Measurements from ENCODE around the gene SESTD1.
A peak's percentile ranks its signal among the peaks of the same experiment; 100 is the strongest.

SESTD1 gene

GRCh38 chr2:179264368-179265081 is at the start of gene SESTD1:
Gene SESTD1 (minus strand): TSS chr2:179264832. CDS start chr2:179191841, 72,991 bp downstream.
- DNase-seq (ENCODE audit: low read depth) = peak; percentile 30

DNA sequence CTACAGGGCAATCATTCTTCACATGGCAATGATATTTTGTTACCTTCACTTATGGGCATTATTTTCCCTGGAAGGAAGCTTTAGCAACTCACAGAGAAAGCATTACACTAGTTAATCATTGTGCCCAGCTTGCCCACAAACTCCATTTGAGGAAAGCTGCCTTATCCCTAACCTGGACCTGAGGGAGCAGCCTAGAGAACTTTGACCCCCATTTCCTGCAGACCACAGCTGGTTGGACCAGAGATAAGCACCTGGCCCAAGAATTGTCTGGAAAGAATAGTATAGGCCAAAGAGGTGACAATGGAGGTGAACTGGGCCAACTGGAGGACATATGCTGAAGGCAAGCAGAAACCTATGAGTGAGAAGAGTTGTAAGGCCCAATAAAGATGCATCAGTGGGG is 48.4 kb upstream of the SESTD1 start:
- no peak for DNase-seq (ENCODE audit: low read depth)

- no peak for DNase-seq (ENCODE audit: low read depth)
Observed at GRCh38 chr2:179311101-179311500, 46.5 kb upstream of the SESTD1 start.

DNA sequence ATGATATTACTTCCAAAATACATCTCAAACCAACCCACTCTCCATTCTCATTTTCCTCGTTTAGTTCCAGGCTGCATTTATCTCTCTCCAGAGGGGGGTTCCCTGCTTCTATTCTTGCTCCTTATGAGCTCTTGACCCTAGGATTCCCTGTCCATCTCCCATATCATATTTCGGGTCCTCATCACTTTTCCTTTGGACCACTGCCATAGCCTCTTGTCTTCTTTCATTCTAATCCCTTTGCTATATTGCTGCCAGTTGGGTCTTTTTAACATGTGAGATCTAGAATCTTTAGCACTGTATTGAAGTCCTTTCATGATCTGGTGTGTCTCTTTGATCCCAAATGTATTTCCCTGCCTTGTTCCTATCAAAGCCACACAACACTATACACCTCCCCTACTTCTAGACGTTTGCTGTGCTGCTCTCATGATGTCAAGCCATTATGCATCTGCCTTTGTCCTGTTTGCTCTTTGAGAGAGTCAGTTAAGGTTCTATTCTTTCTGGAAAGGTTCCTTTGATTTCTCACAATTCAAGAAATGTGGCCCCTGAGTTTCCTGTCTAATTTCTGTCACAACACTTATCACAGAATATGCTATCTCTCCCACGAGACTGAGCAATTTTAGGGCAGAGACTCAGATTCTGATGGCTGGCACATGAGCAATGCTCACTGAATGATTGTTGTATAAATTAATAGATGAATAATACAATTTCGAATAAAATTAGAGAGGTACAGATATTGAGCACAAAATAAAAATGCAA is 43.2 kb upstream of the SESTD1 start:
- DNase-seq (ENCODE audit: low read depth) = no peak

DNA sequence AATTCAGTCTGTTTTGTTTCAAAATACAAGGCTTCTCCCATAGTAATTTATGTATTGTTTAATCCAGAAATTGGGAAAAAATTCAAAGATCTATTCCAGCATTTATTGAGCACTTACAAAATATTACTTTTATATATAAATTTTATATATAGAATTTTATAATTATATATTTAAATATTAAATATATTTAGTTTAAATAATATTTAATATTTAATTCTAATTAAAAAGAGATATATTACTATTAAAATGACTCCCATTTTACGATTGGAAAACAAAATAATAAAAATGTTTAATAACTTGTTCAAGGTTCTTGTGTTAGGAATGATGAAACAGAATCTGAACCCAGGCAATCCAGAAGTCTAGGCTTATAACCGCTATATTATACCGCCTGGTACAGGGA is 40.5 kb upstream of the SESTD1 start:
- DNase-seq (ENCODE audit: low read depth) = no peak

DNA sequence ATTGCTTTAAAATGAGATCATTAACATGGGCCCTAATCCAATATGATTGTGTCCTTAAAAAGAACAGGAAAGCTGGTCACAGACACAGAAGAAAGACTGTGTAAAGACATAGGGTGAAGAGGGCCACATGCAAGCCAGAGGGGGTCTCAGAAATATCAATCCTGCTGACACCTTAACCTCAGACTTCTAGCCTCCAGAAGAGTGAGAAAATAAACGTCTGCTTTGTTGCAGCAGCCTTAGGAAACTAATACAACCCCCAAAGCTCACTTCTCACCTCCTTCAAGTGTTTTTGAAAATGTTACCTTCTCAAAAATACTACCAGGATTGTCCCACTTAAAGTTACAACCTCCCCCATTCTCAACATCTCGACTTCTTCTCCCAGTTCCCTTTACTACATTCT is 39.8 kb upstream of the SESTD1 start:
- no peak for DNase-seq (ENCODE audit: low read depth)

DNA sequence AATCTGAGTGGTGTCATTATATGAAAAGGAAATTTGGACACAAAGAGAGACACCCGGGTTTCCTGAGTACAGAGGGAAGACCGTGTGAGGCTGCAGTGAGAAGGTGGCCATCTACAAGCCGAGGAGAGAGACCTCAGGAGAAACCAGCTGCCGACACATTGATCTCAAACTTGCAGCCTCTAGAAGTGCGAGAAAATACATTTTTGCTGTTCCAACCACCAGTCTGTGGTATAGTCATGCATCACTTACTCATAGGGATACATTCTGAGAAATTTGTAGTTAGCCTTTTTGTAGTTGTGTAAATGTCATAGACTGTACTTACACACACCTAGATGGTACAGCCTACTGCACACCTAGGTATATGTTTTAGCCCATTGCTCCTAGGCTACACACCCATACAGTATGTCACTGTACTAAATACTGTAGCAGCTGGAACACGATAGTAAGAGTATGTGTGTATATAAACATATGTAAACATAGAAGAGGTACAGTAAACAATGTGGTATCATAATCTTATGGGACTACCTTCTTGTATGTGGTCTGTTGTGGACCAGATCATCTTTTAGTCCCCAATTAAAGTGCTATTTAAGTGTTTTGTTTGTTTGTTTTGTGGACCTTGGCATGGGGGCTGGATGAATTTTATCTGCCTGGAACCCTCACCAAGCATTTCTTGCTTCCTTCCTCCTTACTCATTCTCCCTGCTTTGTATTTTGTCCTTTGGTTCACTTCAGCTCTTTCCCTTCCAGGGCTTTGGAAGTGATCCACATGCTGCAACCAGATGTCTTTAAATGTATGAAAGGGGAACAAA is 38.3 kb upstream of the SESTD1 start:
- DNase-seq (ENCODE audit: low read depth) = no peak

- no peak for DNase-seq (ENCODE audit: low read depth)
Observed at GRCh38 chr2:179302149-179302548, 37.5 kb upstream of the SESTD1 start.

GRCh38 chr2:179298666-179299065 is 34.0 kb upstream of the SESTD1 start:
- no peak for DNase-seq (ENCODE audit: low read depth)

GRCh38 chr2:179297927-179298326 is 33.3 kb upstream of the SESTD1 start:
- no peak for DNase-seq (ENCODE audit: low read depth)

DNA sequence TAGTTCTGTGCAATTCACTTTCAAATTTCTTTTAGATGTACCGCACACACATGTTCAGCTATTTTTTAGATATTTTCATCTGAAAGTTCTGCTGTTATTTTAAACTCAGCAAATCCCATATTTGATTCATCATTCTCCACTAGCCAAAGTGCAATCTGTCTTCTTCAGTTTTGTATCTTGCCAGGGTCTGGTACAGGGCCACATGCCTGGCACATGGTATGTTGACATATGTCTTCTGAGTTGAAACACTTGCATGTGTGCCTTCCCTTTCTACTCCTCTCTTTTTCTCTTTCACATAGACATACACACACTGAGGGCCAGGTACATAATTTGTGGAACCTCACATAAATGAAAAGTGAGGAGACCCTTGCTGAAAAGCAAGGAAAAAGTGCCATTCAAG is 25.7 kb upstream of the SESTD1 start:
- DNase-seq (ENCODE audit: low read depth) = no peak

DNA sequence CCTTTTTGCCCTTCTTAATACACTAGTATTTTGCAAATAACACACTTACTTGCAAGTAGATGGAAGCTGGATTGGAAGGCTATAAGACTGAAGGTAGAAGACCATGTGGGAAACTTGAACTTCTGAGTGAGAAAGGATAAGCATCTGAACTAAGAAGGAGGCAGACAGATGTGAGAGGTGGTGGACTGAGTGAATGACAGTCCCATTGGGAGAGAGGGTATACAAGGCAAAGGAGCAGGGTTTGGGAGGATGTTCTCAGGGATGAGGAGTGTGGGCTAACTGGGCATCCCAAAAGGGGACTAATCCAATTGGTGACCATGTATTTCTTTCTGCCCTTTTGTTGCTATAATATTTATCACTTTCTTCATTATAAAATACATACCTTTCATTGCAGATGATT is 20.4 kb upstream of the SESTD1 start:
- DNase-seq (ENCODE audit: low read depth) = no peak

- no peak for DNase-seq (ENCODE audit: low read depth)
Observed at GRCh38 chr2:179277429-179278196, 13.0 kb upstream of the SESTD1 start.

GRCh38 chr2:179275253-179276012 is 10.8 kb upstream of the SESTD1 start:
- no peak for DNase-seq (ENCODE audit: low read depth)

DNA sequence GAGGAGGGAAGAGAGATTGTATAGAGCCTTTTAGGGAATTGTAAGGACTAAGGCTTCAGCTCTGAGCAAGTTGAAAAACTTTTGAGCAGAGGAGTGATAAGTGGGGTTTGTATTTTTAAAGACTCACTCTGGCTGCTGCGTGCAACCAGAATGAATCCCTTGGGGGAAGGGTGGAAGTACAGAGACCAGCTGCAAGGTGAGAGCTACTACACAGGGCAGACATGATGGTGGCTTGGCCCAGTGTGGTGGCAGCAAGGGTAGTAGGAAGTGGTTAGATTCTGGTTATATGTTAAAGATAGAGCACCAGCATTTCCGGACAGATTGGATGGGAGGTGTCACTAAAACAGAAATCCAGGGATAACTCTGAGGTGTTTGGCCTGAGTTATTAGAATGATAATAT is 10.1 kb upstream of the SESTD1 start:
- no peak for DNase-seq (ENCODE audit: low read depth)

DNA sequence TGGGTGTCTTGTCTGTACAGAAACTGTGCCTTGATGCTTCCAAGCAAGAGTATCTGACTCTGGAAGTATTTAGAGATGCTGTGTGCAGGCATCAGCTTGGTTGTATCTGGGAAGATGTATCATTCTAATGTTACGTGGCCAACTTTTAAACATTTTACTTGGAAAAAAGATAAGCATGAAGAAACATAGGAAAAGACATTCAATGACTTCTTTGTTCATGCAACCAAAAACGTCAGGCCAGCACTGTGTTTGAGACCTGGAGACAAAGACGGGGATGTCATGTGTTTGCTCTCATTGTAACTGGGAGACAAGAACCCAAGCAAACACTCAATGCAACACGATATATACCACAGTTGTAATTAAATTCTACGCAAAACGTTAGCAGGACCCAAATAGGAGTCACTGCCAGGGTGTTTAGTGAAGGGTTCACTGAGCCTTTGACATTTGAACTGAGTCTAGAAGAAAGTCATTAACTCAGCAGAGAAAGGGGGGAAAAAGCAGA is 8.9 kb upstream of the SESTD1 start:
- no peak for DNase-seq (ENCODE audit: low read depth)

DNA sequence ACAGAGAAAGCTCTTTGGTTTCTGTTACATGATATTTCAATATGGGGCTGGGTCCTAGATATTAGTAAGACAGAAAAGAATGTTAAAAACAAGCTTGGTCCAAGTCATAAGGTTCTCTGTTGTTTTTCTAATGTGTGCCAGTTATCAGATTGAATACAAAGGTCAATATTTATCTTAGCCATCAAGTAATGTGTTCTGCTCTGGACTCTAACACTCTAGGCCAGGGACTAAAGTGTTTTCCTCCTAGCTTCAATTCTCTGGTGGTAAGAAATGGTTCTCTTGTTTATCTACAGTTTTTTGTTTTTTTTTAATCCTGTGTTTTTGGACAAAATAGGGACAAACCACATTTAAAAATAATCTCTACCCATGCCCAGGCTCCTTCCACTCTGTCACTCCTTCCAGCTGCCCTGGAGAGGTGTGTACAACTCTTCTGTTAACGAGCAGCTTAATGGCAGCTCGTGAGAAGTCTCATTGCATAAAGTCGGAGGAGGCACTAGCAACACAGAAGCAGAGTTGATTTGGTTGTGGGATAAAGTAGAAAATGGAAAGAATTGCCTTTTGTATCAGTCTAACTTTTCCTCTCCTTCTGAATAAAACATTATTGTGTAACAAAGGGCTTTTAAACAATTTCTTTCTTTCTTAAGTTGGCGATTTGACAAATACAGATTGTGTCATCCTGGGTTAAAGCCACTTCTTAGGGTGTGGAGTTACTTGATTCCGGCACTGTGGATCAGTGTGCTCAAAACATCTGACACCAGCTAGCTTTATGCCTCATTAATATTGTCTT is 8.0 kb upstream of the SESTD1 start:
- DNase-seq (ENCODE audit: low read depth) = no peak

GRCh38 chr2:179270689-179271088 is 6.1 kb upstream of the SESTD1 start:
- no peak for DNase-seq (ENCODE audit: low read depth)

DNA sequence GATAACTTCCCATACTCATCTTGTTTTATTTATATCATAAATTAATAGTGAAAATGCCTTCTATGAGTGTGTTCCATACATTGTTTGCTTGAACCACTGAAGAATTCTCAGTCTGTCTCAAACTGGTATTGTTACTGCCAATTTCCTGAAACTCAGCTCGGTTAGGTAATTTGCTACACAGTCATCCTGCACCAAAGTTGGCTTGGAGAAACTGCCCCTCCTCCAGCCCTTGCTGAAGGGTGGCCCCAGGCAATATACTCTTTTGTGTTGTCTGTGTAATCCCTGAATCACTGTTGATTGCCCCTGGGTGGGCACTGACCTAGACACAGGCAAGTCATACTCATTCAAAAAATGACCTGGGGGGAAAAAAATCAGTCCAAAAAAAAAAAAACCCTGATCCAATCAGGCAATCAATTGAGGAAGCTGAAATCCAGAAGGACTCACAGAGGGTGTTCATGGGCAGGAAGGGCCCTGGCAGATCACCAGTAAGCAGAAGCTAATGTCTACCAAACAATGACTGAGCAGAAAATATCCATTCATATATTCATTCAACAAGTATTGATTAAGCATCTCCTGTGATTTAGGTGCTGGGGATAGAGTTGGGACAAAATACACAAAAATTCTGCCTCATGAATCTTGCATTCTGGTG is 3.8 kb upstream of the SESTD1 start:
- no peak for DNase-seq (ENCODE audit: low read depth)

GRCh38 chr2:179266271-179266670 is 1.6 kb upstream of the SESTD1 start:
- no peak for DNase-seq (ENCODE audit: low read depth)

All from activated T-cell treated with anti-CD3 and anti-CD28 coated beads for 1 hour (primary cell).